ENCODE data around the gene PEMT.
A peak's percentile ranks its signal among the peaks of the same experiment; 100 is the strongest.
"Not testable (repeated sequence)": the region's sequence is repeated elsewhere in the genome, so short reads cannot be mapped to it uniquely, and the experiment has no call there.

PEMT gene

DNA sequence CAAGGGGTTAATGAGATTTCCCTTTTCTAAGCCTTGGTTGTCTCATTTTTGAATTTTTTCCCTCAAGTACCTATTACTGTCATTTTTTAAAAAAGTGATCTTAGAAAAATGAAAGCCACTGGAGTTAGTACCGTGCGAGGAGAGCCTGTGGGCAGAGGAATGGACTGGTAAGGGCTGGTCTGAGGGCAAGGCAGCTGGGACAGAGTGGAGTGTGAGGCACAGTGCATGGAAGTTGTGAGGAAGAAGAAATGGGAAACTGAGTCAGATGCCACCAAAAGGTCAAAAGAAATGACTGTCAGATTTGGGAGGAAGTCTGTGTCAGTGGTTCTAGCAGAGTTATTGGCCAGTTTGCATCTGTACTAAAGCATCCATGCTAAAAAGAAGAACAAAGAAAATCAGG lies 103.5 kb downstream of the PEMT start:
- DNase-seq (ENCODE audit: low read depth in 4 of 4, low spot score in 1 of 4): no peak

- DNase-seq (ENCODE audit: low read depth in 4 of 4, low spot score in 1 of 4): not testable (repeated sequence)
Observed at GRCh38 chr17:17486416-17486815, 105.1 kb downstream of the PEMT start.

GRCh38 chr17:17485420-17485819 lies 106.1 kb downstream of the PEMT start:
- no peak for DNase-seq (ENCODE audit: low read depth in 4 of 4, low spot score in 1 of 4)

DNA sequence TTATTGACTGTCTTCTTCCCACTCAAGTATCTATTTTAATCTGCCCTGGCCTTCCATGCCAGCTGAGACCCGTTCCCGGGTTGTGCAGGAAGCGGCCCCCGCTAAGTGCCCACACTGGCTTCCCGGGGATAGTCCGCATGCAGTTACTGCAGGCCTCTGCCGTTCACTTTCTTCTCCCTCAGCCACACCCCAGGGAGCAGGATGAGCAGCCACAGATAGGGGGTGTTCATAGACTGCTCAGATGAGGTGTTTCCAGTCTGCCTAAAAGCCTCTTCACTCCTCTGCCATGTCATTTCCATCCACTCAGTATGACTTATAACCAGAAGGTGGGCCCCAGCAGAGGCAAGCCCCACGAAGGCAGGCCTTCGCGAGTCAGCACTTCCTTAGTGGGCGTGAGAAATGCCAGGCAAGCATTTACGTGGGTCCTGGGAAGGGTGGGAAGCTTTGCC lies 107.0 kb downstream of the PEMT start:
- peak in 2 of 4 experiments; percentile 25 to 43 for DNase-seq (ENCODE audit: low read depth in 4 of 4, low spot score in 1 of 4)

GRCh38 chr17:17481860-17482259 lies 109.6 kb downstream of the PEMT start:
- no peak for DNase-seq (ENCODE audit: low read depth in 4 of 4, low spot score in 1 of 4)

DNA sequence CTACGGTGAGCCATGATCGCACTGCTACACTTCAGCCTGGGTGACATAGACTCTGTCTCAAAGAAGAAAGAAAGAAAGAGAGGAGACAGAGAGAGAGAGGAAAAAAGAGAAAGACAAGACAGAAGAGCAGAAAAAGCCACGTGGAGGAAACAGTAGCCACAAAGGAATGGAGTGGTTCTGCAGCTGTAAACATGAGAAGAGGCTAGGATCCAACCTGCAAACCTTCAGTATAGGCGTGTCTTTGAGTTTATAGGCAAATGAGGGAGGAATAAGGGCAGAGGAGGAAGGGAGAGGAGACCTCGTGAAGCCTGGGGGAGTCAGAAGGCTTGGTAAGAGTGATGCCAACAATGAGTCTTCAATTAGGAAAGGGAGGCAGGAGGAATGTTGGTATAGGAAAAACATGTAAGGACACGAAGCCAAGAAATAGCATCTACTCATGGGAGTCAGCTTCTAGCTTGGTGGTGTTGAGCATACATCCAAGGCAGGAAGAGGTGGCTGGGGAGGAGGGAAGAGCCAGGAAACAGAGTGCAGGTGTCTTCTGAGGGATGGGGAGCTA lies 110.8 kb downstream of the PEMT start:
- DNase-seq (ENCODE audit: low read depth in 4 of 4, low spot score in 1 of 4): no peak

DNA sequence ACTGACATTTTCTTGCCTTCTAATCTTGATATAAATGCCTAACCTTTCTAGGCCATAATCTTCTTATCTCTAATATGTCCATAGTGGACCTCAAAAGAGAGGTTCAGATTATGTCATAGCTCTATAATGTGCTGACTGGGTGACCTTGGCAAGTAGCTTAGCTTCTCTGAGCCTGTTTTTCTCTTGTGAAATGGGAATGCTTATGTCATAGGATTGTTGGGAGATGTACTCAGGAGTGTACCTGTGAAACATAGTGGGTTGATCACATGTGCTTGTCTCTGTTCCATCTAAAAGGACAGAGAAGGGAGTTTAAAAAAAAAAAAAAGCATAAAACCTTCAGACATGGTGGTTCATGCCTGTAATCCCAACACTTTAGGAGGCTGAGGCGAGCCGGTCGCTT lies 112.3 kb downstream of the PEMT start:
- no peak for DNase-seq (ENCODE audit: low read depth in 4 of 4, low spot score in 1 of 4)

- DNase-seq (ENCODE audit: low read depth in 4 of 4, low spot score in 1 of 4): peak; percentile 86 to 96 (median 92)
Observed at GRCh38 chr17:17476865-17477467, 114.5 kb downstream of the PEMT start, which contains the start of gene MED9. TSS of gene MED9 (plus strand) at chr17:17477000. CDS start at chr17:17477042, 42 bp downstream.

GRCh38 chr17:17474341-17474740 lies 117.2 kb downstream of the PEMT start:
- DNase-seq (ENCODE audit: low read depth in 4 of 4, low spot score in 1 of 4): no peak

DNA sequence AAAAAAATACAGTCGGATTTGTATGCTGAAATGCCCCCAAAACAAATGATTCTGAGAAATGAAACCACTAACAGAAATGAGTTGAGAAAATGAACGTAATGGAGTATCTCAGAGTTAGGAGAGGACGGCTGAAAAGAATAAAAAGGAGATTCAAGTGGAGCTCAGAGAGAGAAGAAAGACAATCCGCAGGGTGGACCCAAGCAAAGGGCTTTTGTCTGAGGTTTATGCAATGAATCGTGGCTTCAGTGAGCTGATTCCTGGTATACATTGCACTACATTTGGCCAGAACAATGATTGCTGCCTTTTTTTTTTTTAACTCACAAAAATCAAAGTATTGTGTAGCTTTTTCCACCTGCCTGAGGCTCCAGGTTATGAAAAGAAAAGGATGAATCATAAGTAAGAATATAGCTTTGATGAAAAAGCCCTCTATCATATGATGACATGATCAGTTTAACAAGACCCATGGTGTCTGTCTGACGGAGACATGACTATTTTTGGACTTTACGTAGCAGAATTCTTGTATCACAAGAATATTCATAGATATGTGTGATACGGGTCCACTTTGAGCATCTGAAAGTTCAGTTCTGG lies 119.1 kb downstream of the PEMT start:
- no peak for DNase-seq (ENCODE audit: low read depth in 4 of 4, low spot score in 1 of 4)

GRCh38 chr17:17469996-17470395 lies 121.5 kb downstream of the PEMT start:
- DNase-seq (ENCODE audit: low read depth in 4 of 4, low spot score in 1 of 4): no peak

GRCh38 chr17:17469358-17469757 lies 122.2 kb downstream of the PEMT start:
- DNase-seq (ENCODE audit: low read depth in 4 of 4, low spot score in 1 of 4): no peak

DNA sequence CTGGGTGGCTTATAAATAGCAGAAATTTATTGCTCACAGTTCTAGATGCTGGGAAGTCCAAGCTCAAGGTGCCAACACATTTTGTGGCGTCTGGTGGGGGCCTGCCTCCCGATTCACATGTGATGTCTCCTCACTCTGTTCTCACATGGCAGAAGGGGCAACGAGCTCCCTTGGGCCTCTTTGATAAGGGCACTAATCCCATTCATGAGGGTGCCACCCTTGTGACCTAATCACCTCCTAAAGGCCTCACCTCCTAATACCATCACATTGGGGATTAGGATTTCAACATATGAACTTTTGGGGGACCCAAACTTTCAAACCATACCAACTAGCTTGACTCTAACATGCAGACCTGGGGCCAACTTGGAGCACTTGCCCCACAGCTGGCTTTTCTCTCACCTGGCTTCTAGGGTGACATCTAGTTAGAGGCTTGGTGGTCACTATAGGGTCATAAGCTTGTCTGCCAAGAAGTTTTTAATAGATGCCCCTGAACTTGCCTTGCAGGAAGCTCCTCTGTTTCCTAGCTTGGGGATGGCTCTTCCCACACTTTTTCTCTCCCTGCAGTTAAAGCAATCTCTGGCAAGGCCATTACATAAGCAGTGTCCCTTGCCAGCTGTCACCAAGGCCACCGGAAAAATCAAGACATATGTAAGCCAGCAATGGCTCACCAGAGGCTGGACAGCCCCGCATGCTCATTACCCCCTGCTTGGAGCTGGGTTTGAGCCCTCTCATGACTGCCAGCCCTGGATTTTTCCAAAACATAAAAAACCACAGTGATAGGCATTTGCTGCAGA lies 123.1 kb downstream of the PEMT start:
- DNase-seq (ENCODE audit: low read depth in 4 of 4, low spot score in 1 of 4): no peak

- no peak for DNase-seq (ENCODE audit: low read depth in 4 of 4, low spot score in 1 of 4)
Observed at GRCh38 chr17:17467720-17468119, 123.8 kb downstream of the PEMT start.

GRCh38 chr17:17467016-17467415 lies 124.5 kb downstream of the PEMT start:
- DNase-seq (ENCODE audit: low read depth in 4 of 4, low spot score in 1 of 4): no peak

DNA sequence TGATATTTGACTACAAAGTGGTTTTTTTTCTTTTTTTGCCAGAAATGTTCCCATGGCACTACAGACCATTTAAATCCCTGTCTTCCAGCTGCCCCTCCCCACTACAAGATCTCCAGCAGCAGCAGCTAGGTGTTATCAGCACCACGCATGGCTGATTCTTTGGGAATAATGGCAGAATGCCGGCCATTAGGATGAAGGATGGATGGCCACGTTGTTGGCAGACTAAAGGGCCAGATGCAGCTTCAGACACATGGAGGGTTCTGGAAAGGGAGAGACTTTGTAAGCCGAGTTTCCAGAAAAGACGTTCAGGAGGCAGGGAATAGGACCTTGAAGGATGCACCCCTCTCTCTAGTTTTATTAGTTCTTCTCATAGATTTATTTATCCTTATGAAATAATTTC lies 125.0 kb downstream of the PEMT start:
- no peak for DNase-seq (ENCODE audit: low read depth in 4 of 4, low spot score in 1 of 4)

DNA sequence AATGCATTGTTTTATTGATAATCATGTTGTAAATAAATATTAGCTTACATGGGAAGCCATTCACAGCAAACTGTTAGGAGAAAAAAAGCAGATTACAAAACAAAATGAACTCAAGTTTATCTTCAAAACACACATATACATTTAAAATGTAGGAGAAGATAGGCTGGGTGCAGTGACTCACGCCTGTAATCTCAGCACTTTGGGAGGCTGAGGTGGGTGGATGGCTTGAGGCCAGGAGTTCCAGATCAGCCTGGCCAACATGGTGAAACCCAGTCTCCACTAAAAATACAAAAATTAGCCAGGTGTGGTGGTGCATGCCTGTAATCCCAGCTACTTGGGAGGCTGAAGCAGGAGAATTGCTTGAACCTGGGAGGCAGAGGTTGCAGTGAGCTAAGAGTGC lies 125.6 kb downstream of the PEMT start:
- DNase-seq (ENCODE audit: low read depth in 4 of 4, low spot score in 1 of 4): not testable (repeated sequence)

DNA sequence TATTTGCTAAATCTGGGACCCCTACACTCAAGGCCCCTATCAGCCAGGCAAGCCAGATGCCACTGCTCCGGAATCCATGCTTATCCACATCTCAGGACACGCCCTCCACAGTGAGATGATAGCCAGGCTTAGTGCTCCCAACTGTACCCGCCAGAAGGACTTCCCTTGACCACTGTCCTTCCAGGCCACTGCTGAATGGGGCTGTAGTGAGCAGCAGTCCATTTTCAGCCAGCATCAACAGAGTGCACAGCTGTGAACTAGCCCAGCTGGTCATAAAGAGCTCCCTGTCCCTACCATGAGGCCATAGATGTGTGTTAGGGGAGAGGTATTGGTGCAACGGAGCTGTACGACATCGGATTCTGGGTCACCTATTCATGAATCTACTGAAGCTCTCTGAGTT lies 127.7 kb downstream of the PEMT start:
- DNase-seq (ENCODE audit: low read depth in 4 of 4, low spot score in 1 of 4): no peak

- no peak for DNase-seq (ENCODE audit: low read depth in 4 of 4, low spot score in 1 of 4)
Observed at GRCh38 chr17:17462048-17462824, 129.3 kb downstream of the PEMT start.

DNA sequence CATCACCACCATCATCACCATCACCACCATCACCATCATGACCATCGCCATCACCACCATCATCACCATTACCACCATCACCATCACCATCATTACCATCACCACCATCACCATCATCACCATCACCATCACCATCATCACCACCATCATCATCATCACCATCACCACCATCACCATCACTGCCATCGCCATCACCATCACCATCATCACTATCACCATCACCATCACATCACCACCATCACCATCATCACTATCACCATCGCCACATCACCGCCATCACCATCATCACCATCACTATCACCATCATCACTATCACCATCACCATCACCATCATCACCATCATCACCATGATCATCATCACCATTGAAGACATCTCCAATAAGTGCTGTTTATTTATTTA lies 131.5 kb downstream of the PEMT start:
- DNase-seq (ENCODE audit: low read depth in 4 of 4, low spot score in 1 of 4): no peak

- DNase-seq (ENCODE audit: low read depth in 4 of 4, low spot score in 1 of 4): no peak
Observed at GRCh38 chr17:17457680-17458079, 133.8 kb downstream of the PEMT start.
